SKM-1 (cell line): ENCODE results near the gene TIMM22.

ENCODE experiments used
- DNase-seq: peaks from one replicate; lab custom pipeline; 2025; ENCODE audit not compliant: unreplicated experiment; lab: John Stamatoyannopoulos, UW

Gene TIMM22

DNA sequence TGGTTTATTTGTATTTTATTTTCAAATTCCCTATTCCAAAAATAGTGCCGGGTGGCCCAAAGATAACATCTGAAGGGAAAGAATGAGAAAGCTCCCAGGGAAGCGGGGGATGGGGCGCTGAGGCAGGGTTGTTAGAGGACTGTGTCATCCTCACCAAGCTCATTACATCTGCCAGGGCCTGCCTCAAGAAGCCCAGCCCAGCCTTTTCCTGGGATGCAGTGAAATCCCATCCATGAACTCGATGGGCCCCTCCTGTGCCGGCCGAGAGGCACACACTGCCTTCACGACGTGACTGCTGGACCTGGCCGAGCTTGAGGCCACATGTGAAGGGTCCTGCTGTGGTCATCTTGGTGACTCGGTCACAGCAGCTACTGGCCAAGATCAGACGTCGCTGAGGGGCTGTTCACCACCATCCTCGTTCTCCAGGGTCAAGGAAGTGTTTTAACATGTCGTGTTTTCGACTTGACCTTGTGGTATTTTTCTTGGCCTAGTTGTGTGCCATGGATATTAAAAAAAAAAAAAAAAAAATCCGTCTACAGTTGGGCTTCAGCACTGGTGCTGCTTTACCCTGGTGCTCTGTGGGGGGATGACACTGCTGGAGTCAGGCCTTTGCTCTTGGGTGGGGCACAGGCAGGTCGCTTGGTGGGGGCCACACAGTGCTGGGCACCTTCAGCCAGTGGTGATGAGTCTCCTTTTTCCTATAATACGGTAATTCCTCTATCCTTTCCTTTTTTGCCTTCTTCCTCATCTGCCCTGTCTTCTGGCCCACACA, 4.9 kb downstream of the TIMM22 start:
- DNase-seq, result no peak

DNA sequence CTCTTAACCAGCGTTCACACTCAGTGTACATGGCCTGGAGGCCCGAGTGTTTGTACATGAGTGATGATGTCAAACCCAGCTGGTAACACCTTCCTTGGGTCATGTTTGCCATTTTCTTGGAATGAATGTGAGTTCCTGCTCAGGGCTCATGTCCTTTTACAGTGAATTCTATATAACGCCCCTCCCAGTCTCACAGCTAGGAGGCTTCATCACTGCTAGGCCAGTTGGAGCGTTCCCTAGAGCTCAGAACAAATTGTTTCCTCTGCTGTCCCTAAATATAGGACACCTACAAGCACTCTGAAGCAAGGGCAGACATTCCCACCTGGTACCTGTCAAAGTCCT, 5.5 kb downstream of the TIMM22 start:
- DNase-seq, result no peak

DNA sequence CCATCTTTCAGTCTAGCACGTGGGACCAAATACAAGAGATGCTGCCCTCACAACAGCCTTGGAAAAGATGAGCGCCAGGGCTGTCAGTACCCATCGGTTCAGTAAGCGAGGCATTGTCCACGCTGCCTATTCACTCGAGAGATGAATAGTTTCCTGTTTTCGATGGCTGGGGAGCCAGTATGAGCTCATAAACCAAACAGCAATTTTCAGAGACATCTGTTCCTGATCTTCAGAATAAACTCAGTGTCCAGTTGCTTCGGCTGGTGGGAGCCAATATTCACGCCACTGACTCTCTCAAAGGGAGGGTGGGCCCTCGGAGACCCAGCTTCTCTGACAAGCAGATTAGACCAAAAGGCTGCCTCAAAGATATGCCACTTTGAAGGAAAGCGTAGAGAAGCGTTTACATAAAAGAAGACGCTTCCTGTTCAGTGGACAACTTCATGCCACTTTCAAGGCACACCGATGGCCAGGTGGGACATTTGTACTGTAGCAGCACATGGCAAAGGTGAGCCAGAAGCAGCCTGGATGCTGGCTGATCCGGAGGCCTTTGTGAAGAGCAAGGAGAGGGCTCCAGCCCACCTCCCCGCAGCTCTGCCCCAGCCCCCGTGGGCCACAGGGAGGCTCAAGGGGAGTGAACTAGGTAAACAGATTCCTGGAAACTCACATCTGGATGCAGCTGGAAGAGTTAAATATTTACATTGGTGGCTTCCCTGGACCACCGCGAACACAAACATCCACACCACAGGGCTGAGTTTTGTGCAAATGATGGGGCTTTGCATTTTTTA, 6.0 kb downstream of the TIMM22 start:
- DNase-seq, result no peak

DNA sequence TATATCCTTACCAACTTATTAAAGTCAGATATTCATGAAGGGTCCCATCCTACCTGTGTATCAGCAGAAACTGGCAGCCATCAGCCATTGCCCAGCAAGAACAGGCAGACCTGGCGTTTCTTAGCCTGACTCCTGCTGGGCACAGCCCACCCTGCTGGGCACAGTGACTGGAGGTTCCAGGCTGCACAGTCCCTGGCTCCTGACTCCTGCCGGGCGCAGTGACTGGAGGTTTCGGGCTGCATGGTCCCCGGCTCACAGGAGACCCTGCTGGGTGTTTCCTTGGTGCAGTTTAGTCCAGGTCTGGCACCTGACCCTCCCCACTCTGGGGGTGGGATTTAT, 6.7 kb downstream of the TIMM22 start:
- DNase-seq, result no peak

DNA sequence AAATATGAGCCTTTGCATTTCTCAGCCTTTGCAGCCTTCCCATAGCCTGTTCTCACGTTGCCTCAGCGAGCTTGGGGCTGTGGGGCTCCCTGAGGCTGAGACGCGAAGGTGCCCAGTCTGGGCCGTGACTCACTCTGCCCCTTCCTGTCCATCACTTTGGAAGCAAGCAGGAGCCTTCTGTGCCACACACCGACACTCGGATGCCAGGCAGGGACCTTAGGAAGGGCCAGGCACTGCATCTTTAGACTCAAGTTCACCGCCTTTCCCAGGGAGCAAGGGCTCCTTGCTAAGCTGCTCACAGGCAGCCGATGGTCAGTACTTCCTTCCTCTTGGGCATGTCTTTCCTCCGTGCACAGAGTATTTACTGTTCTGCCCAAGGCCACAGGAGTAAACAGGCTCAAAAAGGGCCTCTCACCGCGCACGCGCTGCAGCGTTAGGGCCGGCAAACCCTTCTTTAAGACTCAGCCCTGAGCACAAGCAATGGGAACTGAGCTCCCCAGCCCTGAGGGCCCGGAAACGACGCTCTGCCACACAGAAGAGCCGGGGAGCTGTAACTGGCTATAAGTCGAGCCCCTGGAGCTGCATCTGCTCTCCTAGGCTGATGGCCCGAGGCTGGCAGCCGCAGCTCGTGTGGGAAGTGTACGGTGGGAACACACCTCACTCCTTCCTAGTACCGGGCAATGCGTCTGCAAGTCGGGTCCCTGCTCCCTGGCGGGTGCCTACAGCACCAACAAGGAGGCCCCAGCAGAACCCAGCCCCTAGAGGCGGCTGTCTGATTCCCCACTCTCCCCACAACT, 7.2 kb downstream of the TIMM22 start:
- no peak for DNase-seq

DNA sequence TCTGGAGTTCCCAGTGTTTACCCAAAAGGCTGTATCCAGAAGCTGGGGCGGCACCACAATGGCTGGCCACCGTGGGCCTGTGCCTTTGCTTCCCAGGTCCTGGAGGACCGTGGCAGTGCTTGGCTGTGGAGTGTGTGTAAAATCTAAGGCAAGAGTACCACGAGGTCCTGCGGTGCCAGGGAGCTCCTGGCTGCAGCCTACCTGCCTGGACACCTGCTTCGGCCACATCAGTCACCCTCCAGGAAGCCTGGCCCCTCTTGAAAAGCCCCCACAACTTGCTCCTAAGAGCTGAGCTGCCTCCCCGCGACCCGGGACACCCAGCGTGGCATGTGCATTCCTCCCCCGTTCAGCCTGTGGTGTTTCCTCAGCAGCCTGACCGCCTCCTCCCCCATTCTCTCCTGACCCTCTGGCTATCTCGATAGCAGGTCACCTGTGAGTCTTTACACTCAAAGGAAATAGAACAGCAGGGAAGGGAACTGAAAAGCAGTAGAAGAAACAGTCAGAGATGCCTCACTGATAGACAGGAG, 7.9 kb downstream of the TIMM22 start:
- DNase-seq, result no peak

DNA sequence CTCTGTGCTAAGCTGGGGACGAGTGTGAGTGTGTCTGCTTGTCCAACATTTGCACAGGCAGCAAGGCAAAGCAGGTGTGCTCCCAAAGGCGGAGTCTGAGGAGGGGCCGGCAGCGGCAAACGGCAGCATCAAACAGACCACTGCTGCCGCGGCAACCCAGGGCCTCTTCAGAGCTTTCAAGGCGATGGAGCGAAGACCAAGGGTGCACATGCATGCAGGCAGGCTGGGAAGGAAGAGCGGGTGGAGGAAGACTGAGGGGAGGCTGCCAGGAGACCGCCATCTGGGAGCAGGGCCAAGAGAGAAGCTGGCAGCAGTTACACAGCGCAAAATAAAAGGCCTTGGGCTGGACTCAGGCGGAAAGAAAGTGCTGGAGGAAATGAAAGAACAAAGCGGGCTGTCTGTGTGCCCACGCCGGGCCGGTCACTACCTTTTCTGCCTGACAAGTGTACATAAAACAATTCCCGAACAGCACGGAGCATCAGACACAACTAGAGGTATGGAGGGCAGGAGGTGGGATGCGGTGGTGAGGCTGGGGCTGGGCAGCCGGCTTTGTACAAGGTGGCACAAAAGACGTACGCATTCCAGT, 8.5 kb downstream of the TIMM22 start:
- DNase-seq, result no peak

DNA sequence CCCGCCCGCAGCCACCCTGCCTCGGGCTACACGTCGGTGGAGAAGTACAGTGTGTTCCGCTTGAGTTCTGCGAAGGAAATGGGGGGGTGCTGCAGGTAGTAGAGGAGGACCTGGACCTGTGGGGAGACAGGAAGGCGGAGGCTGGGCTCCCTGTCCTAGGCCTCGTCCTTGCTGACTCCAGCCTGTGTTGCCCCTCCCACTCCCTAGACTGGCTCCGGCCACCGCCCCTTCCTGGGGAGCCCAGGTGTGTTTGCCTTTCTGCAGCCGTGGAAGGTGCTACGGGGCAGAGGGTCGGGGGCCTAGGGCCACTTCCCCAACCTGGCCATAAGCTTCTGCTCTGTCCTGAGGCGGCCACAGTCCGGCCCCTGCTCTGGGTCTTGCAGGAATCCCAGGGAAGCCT, 9.1 kb downstream of the TIMM22 start:
- DNase-seq, result no peak

DNA sequence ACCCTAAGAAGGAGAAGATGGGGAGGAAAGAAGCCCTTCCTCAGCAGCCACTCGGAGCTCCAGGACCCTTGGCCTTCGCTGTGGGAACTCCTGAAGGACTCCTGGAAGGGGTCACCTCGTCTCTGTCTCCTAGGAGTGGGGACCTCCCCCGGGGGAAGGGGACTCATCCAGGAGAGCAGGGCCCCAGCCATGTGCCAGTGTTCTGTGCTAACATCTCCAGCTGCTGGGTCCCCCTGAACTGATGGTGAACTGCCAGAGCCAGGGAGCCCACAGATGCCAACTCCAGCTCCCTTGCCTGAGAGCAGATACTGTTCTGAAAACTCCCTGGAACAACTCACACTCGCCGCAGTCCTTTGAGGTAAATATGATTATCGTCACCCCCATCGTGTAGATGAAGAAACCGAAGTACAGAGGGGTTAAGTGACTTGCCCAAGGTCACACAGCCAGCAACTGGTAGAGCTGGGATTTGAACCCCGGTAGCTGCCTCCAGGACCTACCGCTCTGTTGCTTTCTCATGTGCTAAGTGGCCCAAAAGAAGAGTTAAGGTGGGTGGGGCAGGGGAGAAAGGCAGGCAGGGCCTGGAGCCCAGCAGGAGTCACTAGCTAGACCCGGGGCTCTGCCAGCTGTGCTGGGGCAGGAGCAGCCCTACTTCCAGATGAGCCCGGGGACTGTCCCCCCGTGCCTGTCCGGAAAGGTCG, 10.5 kb downstream of the TIMM22 start:
- DNase-seq, result no peak

DNA sequence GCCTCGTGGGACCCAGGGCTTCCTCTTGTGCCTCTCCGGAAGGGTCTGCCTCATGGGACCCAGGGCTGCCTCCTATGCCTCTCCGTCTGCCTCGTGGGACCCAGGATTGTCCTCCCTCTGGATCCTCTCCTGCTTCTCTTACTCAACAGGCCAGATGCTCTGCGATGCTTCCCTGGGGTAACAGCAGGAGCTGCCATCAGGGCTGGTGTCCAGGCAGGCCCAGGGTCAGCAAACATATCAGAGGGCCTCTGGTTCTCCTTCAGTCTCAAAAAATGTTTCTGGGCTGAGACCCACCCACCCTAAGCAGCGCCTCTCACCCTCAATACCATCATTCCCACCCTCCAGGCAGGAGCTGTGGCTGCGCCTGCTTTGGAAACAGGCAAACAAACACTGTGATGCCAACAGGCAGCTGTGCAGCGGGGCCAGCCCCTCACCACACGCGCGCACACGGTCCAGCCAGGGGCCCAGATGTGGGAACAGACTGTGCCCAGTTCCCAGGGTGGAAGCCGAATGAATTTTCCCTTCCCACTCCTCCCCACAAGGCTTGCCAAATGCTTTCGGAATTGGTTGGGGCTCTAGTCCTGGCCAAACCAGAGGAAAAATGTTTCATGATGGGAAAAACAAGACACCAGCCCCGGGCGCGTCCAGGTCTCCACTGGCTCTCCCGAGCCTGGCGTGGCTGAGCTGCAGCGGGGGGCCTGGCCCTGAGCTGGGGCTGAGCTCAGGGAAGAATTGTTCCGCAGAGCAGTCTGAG, 11.3 kb downstream of the TIMM22 start:
- no peak for DNase-seq

DNA sequence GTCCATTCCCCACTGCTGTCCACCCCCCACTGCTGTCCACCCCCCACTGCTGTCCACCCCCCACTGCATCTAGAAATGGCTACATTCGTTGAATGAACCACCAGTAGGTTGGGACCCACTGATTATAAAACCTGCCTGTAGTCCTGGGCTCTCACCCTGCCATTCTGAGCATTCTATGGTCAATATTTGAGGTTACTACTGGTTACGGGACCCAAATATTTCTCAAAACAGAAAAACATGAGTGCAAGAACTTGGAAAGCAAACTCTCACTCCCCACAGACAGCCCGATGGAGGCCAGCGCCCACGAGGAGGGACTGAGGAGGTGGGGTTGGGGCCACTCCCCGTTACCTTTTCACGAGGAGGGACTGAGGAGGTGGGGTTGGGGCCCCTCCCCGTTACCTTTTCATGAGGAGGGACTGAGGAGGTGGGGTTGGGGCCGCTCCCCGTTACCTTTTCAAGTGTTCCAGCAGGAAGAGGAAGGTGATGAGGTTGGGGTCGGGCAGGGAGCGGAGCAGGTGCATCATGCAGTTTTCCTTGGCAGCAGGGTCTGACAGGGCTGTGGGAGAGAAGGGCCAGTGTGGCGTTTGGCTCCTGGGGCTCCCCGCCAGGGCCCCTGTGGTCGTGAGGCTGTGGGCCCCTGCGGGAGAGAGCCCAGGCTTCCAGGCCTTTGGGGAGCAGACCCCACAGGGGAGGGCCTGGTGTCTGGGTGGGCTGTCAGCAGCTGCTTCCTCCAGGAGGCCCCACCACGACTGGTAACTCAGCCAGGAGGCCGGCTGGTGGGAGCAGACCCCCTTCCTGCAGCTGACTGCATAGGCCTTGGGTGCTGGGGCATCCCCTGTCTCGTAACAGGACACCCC, 12.5 kb downstream of the TIMM22 start:
- no peak for DNase-seq

DNA sequence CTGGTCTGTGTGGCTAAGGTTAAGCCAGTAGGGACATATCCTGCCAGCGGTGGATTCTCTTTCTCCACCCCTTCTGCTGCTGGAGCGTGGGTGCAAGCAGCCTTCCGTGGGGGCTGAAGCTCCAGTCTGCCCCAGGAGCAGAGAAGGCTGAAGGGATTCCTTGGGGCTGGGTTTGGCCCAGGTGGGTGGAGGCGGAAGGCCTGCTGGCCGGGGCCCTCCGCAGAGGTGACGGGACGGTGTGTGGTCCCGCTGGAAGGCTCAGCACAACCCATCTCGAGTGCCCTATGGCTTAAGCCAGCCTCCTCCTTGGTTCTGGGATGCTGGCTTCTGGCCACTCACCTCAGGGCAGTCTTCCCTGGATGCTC, 13.1 kb downstream of the TIMM22 start:
- DNase-seq, result no peak

DNA sequence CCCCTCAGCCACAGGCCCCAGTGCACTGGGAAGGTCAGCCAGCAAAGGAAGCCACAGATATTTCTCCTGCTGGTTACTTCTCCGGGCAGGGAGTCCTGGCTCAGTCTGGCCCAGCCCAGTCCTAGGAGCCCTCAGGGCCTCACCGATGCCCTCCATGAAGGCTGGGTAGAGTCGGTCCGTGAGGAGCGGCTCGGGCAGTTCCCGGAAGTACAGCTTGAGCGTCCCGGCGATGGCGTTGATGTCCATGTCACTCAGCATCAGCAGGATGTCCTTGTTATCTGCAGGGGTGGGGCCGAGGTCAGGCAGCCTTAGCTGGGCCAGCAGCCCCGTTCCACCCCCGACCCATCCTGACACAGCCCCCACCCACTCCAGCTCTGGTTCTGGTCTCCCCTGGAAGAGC, 13.7 kb downstream of the TIMM22 start:
- DNase-seq, result no peak

DNA sequence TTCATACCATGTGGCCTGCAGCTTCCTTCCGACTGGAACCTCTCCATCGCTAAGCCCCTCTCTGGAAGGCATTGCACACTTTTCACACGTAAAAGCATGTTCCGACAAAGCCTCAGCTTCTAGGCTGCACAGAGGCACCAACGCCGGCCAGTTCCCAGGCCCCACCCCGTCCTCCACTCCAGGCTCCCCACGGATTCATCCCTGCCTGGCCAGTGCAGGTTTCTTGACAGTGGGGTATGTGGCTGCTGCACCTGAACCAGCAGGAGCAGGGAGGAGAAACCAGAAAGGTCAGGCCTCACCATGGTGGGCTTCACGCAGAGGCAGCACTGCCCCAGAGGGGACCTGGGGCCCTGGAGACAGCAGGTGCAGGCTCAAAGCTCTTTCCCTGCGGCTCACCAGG, 14.2 kb downstream of the TIMM22 start:
- no peak for DNase-seq

DNA sequence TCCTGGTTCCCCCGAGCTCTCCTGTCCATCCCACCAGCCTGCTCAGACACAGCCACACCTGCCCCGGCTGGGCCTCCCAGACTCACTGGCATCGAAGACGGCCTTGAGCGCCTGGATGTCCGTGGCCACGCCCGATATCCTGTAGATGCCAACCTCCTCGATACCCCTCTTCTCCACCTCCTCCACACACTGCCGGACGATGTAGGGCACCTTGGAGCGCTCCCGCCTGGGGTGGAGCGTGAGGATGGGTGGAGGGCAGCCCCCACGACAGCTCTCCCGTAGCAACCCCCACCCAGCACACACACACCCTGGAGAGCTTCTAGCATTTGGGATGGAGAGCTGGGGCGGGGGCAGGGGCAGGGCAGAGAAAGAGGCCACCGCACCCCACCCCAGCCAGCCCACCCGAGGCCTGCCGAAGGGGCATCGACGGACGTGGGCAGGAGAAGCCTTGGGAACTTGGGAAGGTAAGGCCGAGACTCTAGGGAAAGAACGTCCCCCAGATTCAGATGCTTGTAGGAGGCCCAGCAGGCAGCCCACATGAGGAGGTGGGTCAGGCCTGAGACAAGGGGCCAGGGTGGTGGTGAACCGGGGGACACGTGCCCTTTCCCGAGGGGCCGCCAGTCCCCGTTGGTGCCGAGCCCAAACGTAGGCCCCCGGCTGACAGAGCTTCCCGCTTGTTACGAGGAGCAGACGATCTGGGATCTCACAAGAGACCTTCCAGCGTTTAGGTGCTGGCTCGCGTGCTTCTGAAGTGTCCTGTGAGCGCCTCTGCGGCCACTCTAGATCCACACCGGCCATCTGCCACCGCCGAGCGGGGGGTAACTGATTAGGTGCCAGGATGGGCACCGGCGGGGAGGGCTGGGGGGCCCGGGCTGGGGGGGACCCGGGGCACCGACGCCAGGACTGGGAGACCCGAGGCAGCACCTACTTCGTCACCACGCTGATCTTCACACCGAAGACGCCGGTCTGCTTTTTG, 15.1 kb downstream of the TIMM22 start:
- DNase-seq, result no peak

DNA sequence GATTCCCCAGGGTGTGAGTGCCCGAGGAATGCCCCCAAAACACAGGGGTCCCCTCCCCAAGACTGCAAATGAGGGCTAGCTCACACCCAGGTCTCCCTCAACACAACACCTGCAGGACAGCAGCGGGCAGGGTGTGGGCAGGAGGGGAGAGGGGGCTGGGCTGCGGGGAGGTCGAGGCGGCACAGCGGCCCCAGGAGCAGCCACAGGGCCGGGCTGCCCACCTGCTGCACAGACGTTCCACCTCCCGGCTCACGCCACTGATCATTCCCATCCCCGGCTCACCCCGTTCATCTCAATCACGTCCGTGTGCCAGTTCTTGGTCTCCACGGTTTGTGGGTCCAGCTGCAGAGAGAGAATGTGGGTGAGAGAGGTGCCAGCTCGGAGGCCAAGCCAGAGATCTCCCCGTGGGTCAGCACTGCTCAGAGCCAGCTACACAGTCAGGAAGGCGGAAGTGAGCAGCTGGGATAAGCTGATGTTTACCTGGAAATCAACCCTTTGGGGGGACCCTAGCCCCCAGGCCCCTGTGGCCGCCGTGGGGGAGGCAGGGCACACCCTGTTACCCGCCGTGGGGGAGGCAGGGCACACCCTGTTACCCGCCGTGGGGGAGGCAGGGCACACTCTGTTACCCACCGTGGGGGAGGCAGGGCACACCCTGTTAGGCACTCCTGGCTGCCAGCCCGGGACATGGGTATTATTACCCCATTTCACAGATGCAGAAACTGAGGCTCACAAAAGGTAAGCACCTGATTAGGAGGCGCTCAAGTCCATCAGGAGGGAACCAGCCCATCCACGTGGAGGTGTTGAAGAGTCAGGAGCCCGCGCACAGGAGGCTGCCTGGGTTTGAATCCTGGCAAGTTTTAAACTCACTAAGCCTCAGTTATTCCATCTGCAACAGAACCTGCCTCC, 16.1 kb downstream of the TIMM22 start:
- DNase-seq, result no peak

DNA sequence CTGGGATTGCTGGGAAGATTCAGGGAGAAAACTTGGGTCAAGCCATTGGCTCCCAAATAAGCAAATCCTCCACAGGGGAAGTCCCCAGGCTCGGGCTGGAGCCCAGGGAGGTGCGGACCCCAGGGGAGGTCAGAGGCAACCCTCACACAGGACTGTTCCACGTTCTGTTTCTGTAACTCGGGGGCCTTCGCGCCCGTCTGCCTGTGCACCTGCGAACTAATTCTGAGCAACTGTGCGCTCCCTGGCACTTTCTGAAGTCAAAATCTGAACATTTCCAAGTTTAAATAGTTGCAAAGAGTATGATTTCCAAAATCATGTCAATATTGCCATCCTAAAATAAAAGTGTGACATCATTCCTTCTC, 16.8 kb downstream of the TIMM22 start:
- no peak for DNase-seq
